Dermis blood vessel endothelial cell (primary cell): ENCODE measurements around the gene ABHD4. TPM values are rescaled to one million over a fixed set of nuclear protein-coding genes. Genes with fewer than 3 reads are reported as not detected.
A peak's percentile ranks its signal among the peaks of the same experiment; 100 is the strongest.
"Not testable (repeated sequence)": the region's sequence is repeated elsewhere in the genome, so short reads cannot be mapped to it uniquely, and the experiment has no call there.

Source experiments
- DNase-seq: peaks from one replicate; pipeline ENCODE4 v3.0.0; 2010
- total RNA-seq: library from RNA; depleted of rRNA; stranded (reverse); fragments of >200 nt; gene quantifications from 2 replicates; pipeline ENCODE4 v1.2.3, GENCODE V29; 2014

Gene ABHD4
- total RNA-seq, 1 donor from 2014 or later, result 14.3 TPM

- DNase-seq, result no peak
These were observed 29.6 kb downstream of the ABHD4 start for GRCh38 chr14:22627506-22628263.

DNA sequence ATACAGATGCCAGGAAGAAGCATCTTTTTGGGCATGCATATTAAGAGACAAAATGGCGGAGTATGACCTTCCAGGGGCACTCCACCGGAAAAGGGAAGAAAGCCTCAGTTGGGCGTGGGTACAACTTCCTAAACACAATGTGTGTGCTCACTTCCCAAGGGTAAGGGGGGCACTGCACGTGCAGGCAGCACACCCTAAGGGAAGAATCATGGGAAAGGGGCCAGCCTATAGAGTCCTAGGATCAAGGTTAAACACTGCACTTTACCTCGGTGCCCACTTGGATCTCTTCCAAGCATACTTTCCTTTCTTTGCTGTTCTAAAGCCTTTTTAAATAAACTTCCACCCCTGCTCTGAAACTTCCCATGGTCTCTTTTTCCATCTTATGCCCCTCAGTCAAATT, 31.3 kb downstream of the ABHD4 start:
- no peak for DNase-seq

GRCh38 chr14:22630066-22630465, 32.0 kb downstream of the ABHD4 start:
- no peak for DNase-seq

- no peak for DNase-seq
These were observed 32.4 kb downstream of the ABHD4 start for GRCh38 chr14:22630486-22630885.

DNA sequence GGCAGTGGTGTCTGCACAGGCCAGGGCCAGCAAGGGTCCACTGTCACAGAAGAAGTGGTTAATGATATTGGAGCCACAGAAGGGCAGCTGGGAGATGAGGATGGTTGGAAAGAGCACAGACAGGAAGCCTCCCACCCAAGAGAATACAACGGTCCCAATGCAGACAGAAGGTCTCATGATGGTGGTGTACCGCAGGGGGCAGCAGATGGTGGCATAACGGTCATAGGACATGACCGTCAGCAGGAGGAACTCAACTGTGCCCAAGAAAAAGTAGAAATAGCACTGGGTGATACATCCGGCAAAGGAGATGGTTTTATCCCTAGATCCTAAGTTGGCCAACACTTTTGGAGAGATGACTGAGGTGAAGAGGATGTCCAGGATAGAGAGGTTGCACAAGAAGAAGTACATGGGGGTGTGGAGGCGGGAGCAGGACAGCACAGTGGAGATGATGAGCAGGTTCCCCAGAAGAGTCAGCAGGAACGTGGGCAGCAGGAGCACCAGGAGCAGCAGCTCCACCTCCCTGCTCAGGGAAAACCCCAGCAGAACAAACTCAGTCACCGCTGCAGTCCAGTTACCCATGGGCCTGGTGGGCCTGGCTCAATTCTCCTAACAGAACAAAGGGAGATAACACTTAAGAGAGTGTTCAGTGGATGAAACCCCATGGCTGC, 36.3 kb downstream of the ABHD4 start:
- DNase-seq, result no peak

GRCh38 chr14:22635980-22636379, 37.9 kb downstream of the ABHD4 start:
- DNase-seq, result not testable (repeated sequence)

DNA sequence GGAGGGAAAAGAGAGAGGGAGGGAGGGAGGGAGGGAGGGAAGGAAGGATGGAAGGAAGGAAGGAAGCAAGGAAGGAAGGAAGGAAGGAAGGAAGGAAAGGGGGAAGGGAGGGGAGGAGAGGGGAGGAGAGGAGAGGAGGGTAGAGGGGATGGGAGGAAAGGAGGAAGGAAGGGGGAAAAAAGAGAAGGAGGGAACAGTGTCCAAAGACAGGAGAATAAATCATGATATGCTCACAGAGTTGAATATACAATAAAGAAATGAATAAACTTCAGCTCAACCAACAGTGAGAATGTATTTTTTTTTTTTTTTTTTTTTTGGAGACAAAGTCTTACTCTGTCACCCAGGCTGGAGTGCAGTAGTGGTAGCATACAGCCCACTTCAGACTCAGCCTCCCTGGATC, 42.1 kb downstream of the ABHD4 start:
- DNase-seq, result no peak

DNA sequence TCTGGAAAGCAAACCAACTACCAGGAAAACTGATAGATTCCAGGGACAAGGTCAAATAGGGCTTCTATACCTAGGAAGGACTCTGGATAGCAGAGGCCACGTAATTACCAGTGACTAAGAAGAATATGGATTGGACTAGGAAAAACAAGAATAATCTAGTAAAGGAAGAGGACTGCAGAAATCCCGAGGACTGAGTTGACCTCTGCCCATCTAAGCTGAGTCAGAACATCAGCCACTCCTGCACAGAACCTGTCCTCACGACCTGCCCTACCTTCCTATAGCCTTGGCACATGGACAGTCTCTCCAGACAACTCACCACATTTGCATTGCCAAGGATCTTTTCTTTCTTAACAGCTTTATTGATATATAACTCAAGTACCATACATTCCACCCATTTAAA, 43.7 kb downstream of the ABHD4 start:
- DNase-seq, result no peak

- DNase-seq, result no peak
These were observed 46.2 kb downstream of the ABHD4 start, which contains the start of gene OR6J1 for GRCh38 chr14:22644305-22644635. Gene OR6J1, minus strand, starts transcription at chr14:22644352. Its CDS starts 9,541 bp downstream, at chr14:22634811.

GRCh38 chr14:22646570-22647254, 48.6 kb downstream of the ABHD4 start:
- DNase-seq, result no peak

DNA sequence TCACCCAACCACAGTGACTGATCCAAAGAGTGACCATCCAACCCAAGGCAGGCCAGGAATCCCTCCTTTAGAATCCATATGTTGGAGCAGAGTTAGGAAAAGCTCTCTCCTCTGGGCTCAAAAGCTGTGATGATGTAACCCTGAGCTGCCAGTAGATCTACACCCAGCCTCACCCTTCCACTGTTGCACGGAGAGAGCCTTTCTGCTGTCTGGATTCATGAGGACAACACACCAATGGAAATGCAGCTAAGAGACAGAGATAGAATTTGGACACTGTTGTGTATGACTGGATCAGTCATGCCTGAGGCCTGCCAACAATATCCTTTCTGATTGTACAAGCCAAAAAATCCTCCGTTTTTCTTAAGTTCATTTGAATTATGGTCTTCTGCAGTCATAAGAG, 50.4 kb downstream of the ABHD4 start:
- DNase-seq, result no peak

DNA sequence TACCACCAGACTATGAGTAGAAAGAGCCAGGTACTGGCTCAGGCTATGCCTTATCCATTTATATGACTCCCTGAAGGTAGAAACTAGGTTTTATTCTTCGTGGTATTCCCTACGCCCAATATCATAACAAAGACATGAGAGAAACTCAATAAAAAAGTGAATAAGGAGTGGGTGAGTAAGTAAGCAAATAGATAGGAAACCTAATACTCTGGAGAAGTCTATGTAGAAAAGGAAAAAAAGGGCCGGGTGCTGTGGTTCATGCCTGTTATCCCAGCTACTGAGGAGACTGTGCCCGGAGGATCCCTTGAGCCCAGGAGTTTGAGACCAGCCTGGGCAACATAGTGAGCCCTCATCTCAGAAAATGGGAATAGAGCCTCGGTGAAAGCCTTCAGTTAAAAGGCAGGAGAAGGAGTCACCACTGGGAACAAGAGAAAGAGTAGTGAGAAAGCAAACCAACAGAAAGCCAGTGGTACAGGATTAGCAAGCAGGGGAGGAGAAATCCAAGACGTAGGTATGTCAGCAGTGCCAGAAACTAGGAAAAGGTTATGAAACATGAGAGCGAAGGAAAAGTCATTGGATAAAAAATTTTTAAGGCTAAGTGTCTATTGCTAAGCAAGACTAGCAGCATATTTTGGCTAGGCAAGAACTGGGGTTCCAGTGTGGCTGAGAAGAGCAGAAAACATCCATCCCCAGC, 52.1 kb downstream of the ABHD4 start:
- no peak for DNase-seq

GRCh38 chr14:22650960-22651521, 52.9 kb downstream of the ABHD4 start:
- no peak for DNase-seq

DNA sequence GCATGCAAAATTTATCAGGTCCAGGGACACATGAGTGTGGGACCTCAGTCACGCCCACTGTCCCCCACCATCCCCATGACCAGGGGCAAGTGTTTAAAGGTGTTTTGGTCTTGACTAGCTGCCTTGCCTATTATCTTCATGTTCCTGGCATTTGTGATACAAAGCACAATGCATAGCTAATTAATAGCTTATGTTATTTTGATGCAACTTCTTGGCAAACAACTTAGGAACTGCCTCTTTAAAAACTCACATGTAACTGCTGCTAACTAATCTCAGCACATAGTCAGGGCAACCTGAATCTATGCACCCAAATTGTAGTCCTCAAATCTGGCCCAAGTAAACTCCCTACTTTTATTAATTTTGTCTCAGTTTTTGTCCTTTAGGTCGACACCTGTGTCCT, 53.5 kb downstream of the ABHD4 start:
- no peak for DNase-seq

- peak; percentile 89 for DNase-seq
These were observed 55.0 kb downstream of the ABHD4 start for GRCh38 chr14:22653012-22653621.

GRCh38 chr14:22656226-22656625, 58.1 kb downstream of the ABHD4 start:
- DNase-seq, result no peak

GRCh38 chr14:22656945-22657731, 59.0 kb downstream of the ABHD4 start:
- DNase-seq, result peak; percentile 42

DNA sequence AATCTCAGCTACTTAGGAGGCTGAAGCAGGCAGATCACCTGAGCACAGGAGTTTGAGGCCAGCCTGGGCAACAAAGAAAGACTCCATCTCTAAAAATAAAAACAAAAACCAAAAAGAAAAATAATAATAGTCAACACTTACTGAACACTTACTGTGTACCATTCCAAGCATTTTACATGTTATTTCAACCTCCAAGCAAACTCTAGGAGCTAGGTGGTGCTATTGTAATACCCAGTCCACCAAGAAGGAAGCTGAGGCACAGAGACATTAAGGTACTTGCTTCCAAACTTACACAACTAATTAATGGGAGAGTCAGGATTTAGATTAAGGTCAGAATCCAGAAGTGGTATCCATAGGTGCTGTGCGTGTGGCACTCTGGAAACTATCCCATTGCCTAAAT, 59.8 kb downstream of the ABHD4 start:
- DNase-seq, result peak; percentile 88

- DNase-seq, result peak; percentile 51
These were observed 60.8 kb downstream of the ABHD4 start for GRCh38 chr14:22658946-22659345.

- no peak for DNase-seq
These were observed 62.6 kb downstream of the ABHD4 start for GRCh38 chr14:22660654-22661053.
